HEK293 (cell line): ENCODE data around the gene NEK9.

ENCODE experiments used
- CTCF ChIA-PET: fragments of 350-600 bp; formaldehyde crosslinking; extraction: SDS; loops from one replicate; lab custom pipeline; 2021; ENCODE audit warnings: antibody characterized with exemption; lab: Yijun Ruan, JAX
- POLR2A ChIA-PET: fragments of 300-600 bp; formaldehyde crosslinking; extraction: SDS; loops from one replicate; lab custom pipeline; 2020; ENCODE audit warnings: antibody characterized with exemption, inconsistent platforms; lab: Yijun Ruan, JAX
- H3K27ac ChIP-seq: fragments of 200-500 bp; sonication (Bioruptor generic); 2 replicates; pipeline ENCODE4 v1.5.1; 2014; ENCODE audit warnings: low read depth, low read length, control low read depth, inconsistent platforms; ENCODE audit errors: extremely low read depth
- H3K36me3 ChIP-seq, 2 experiments: fragments of 200-500 bp in 1 of 2; sonication (Bioruptor generic) in 1 of 2; 1 replicate in 1 of 2; 2 replicates in 1 of 2; pipeline ENCODE4 v1.5.1; 2014 to 2017; ENCODE audit warnings: inconsistent platforms in 2 of 2, low read length in 2 of 2; ENCODE audit not compliant: control insufficient read depth in 2 of 2, insufficient read depth in 1 of 2
- H3K4me1 ChIP-seq: fragments of 200-500 bp; sonication (Bioruptor generic); 2 replicates; pipeline ENCODE4 v1.5.1; 2014; ENCODE audit warnings: mild to moderate bottlenecking, low read length, inconsistent platforms; ENCODE audit not compliant: control insufficient read depth, insufficient read depth
- H3K4me3 ChIP-seq: 2 replicates; pipeline ENCODE4 v1.5.1; 2011; ENCODE audit warnings: low read depth, mild to moderate bottlenecking, control low read depth, low read length, moderate library complexity
- H3K9me3 ChIP-seq: fragments of 200-500 bp; sonication (Bioruptor generic); 2 replicates; pipeline ENCODE4 v1.5.1; 2014; ENCODE audit warnings: low read depth, low read length, inconsistent platforms; ENCODE audit not compliant: control insufficient read depth, insufficient read depth
- PRDM1 ChIP-seq: fragments of 450-650 bp; formaldehyde crosslinking; IDR thresholded peaks from 2 replicates; pipeline ENCODE4; 2016; ENCODE audit warnings: missing biosample characterization, missing genetic modification characterization
- SP7 ChIP-seq: fragments of 450-650 bp; formaldehyde crosslinking; IDR thresholded peaks from 2 replicates; pipeline ENCODE4 v1.5.1; 2016; ENCODE audit warnings: missing biosample characterization, missing genetic modification characterization
- YY1 ChIP-seq: fragments of 450-650 bp; formaldehyde crosslinking; IDR thresholded peaks from 2 replicates; pipeline ENCODE4 v1.5.1; 2018; ENCODE audit warnings: missing biosample characterization, missing genetic modification characterization
- YY2 ChIP-seq: fragments of 450-650 bp; formaldehyde crosslinking; IDR thresholded peaks from 2 replicates; pipeline ENCODE4 v1.5.1; 2016; ENCODE audit warnings: missing biosample characterization, missing genetic modification characterization
- ZBTB8A ChIP-seq: fragments of 450-650 bp; formaldehyde crosslinking; IDR thresholded peaks from 2 replicates; pipeline ENCODE4 v1.5.1; 2016; ENCODE audit warnings: missing biosample characterization, missing genetic modification characterization
- ZIC2 ChIP-seq: fragments of 450-650 bp; formaldehyde crosslinking; IDR thresholded peaks from 2 replicates; pipeline ENCODE4 v1.5.1; 2016; ENCODE audit warnings: missing biosample characterization, missing genetic modification characterization
- ZNF239 ChIP-seq: fragments of 450-650 bp; formaldehyde crosslinking; IDR thresholded peaks from 2 replicates; pipeline ENCODE4 v1.5.1; 2016; ENCODE audit warnings: missing biosample characterization, missing genetic modification characterization
- ZNF433 ChIP-seq: fragments of 450-650 bp; formaldehyde crosslinking; IDR thresholded peaks from 2 replicates; pipeline ENCODE4 v1.5.1; 2016; ENCODE audit warnings: missing biosample characterization, missing genetic modification characterization, low read depth
- ZNF514 ChIP-seq: fragments of 450-650 bp; formaldehyde crosslinking; IDR thresholded peaks from 2 replicates; pipeline ENCODE4 v1.5.1; 2016; ENCODE audit warnings: missing biosample characterization, missing genetic modification characterization
- ZNF518A ChIP-seq: fragments of 450-650 bp; formaldehyde crosslinking; conservative IDR thresholded peaks from 2 replicates; pipeline ENCODE4 v1.5.1; 2016; ENCODE audit warnings: low read depth, missing biosample characterization, missing genetic modification characterization
- ZNF549 ChIP-seq: fragments of 450-650 bp; IDR thresholded peaks from 2 replicates; pipeline ENCODE4 v1.5.1; 2018; ENCODE audit warnings: missing biosample characterization, missing genetic modification characterization, mild to moderate bottlenecking, inconsistent platforms, moderate library complexity
- ZNF561 ChIP-seq: fragments of 450-650 bp; IDR thresholded peaks from 2 replicates; pipeline ENCODE4 v1.5.1; 2018; ENCODE audit warnings: missing biosample characterization, missing genetic modification characterization, borderline replicate concordance
- ZNF600 ChIP-seq: fragments of 450-650 bp; formaldehyde crosslinking; IDR thresholded peaks from 2 replicates; pipeline ENCODE4 v1.5.1; 2016; ENCODE audit warnings: missing biosample characterization, missing genetic modification characterization
- ZNF629 ChIP-seq: fragments of 450-650 bp; formaldehyde crosslinking; IDR thresholded peaks from 2 replicates; pipeline ENCODE4 v1.5.1; 2017; ENCODE audit warnings: missing biosample characterization, missing genetic modification characterization
- ZNF76 ChIP-seq: fragments of 450-650 bp; formaldehyde crosslinking; IDR thresholded peaks from 2 replicates; pipeline ENCODE4; 2016; ENCODE audit warnings: low read depth, missing biosample characterization, missing genetic modification characterization, borderline replicate concordance
- ZSCAN5A ChIP-seq: fragments of 450-650 bp; formaldehyde crosslinking; IDR thresholded peaks from 2 replicates; pipeline ENCODE4 v1.5.1; 2016; ENCODE audit warnings: missing biosample characterization, missing genetic modification characterization
- TF ChIP-seq, protein P1 (sequence below): fragments of 450-650 bp; formaldehyde crosslinking; IDR thresholded peaks from 2 replicates; pipeline ENCODE4 v1.5.1; 2017; ENCODE audit warnings: missing biosample characterization, missing genetic modification characterization
- TF ChIP-seq, protein P2 (sequence below): fragments of 450-650 bp; formaldehyde crosslinking; IDR thresholded peaks from 2 replicates; pipeline ENCODE4 v1.5.1; 2016; ENCODE audit warnings: missing biosample characterization, missing genetic modification characterization

The NEK9 gene

GRCh38 chr14:75081660-75082229 lies 45.1 kb downstream of the NEK9 start (continued):
- TF ChIP-seq, protein P1, sequence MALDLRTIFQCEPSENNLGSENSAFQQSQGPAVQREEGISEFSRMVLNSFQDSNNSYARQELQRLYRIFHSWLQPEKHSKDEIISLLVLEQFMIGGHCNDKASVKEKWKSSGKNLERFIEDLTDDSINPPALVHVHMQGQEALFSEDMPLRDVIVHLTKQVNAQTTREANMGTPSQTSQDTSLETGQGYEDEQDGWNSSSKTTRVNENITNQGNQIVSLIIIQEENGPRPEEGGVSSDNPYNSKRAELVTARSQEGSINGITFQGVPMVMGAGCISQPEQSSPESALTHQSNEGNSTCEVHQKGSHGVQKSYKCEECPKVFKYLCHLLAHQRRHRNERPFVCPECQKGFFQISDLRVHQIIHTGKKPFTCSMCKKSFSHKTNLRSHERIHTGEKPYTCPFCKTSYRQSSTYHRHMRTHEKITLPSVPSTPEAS (tag by site-specific recombination): no peak
- TF ChIP-seq ZNF518A: no peak
- TF ChIP-seq ZNF561 (tag by site-specific recombination): no peak
- TF ChIP-seq ZNF433 (tag by site-specific recombination): no peak
- no peak for TF ChIP-seq YY2 (tag by site-specific recombination)
- no peak for TF ChIP-seq SP7
- TF ChIP-seq PRDM1 (tag by site-specific recombination): no peak
- TF ChIP-seq ZNF239 (tag by site-specific recombination): no peak
- no peak for TF ChIP-seq ZNF600 (tag by site-specific recombination)
- TF ChIP-seq, all 188 proteins: peak for 0

- ChIA-PET CTCF (interaction anchor here (0.6 to 2.2 kb wide), 3 partner anchors 9 to 458 kb away, joined by 3 to 13 read pairs (median 5); no protein-coding TSS in a partner anchor), POLR2A (no interaction called here)
- Histone ChIP-seq H3K36me3 (peaks cover 0 to 35% of the 10 kb centered on the region in 2 experiments; a peak in 2 of 3 replicates), H3K4me3 (no peak overlapping the region), H3K27ac (no peak overlapping the region), H3K9me3 (no peaks in the 10 kb centered on the region), H3K4me1 (no peaks in the 10 kb centered on the region)
- TF ChIP-seq ZBTB8A (tag by site-specific recombination): no peak
- no peak for TF ChIP-seq ZIC2 (tag by site-specific recombination)
- TF ChIP-seq ZNF76 (tag by site-specific recombination): no peak
- TF ChIP-seq ZNF629 (tag by site-specific recombination): no peak
- TF ChIP-seq ZSCAN5A: no peak
- TF ChIP-seq YY1 (tag by site-specific recombination): no peak
- TF ChIP-seq ZNF433 (tag by site-specific recombination): no peak
- TF ChIP-seq ZNF549 (tag by site-specific recombination): no peak
- TF ChIP-seq, protein P2, sequence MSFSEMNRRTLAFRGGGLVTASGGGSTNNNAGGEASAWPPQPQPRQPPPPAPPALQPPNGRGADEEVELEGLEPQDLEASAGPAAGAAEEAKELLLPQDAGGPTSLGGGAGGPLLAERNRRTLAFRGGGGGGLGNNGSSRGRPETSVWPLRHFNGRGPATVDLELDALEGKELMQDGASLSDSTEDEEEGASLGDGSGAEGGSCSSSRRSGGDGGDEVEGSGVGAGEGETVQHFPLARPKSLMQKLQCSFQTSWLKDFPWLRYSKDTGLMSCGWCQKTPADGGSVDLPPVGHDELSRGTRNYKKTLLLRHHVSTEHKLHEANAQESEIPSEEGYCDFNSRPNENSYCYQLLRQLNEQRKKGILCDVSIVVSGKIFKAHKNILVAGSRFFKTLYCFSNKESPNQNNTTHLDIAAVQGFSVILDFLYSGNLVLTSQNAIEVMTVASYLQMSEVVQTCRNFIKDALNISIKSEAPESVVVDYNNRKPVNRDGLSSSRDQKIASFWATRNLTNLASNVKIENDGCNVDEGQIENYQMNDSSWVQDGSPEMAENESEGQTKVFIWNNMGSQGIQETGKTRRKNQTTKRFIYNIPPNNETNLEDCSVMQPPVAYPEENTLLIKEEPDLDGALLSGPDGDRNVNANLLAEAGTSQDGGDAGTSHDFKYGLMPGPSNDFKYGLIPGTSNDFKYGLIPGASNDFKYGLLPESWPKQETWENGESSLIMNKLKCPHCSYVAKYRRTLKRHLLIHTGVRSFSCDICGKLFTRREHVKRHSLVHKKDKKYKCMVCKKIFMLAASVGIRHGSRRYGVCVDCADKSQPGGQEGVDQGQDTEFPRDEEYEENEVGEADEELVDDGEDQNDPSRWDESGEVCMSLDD (tag by site-specific recombination): no peak
- no peak for TF ChIP-seq SP7
- TF ChIP-seq ZNF514 (tag by site-specific recombination): no peak
These were observed 47.3 kb downstream of the NEK9 start for GRCh38 chr14:75079521-75079920.
